HG03159 (cell line): ENCODE results near the gene R3HDM4.
A peak's percentile ranks its signal among the peaks of the same experiment; 100 is the strongest.
"Not testable (repeated sequence)": the region's sequence is repeated elsewhere in the genome, so short reads cannot be mapped to it uniquely, and the experiment has no call there.

ENCODE experiments used
- ATAC-seq: cut with Tn5 transposase; IDR thresholded peaks from one replicate; pipeline ENCODE4 v1.9.1; 2021; ENCODE audit warnings: mild to moderate bottlenecking, moderate library complexity; ENCODE audit not compliant: unreplicated experiment

Gene R3HDM4

DNA sequence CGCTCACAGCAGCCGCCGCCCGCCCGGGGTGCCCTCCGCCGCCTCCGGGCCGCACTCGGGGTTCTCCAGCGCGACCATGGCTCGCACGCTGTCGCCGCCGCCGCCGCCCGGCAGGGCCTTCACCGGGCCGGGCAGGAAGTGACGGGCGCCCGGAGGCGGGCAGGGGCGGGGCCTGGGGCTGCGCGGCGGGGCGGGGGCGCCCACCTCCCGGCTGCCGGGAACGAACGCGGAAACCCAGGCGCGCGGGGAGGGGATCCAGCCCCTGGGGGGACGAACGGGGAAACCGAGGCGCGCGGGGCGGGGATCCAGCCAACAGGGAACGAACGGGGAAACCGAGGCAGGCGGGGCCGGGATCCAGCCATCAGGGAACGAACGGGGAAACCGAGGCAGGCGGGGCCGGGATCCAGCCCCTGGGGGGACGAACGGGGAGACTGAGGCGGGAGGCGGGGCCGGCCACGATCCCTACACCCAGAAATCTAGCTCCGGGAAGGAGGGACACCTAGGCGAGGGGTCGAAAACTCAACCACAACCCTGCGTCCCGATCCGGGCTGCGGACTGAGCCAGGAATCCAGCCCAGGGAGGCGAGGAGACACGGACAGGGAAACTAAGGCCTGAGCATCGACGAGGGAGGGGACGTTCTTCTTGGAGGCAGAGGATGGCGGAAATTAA lies at the start of gene R3HDM4:
Gene R3HDM4 (minus strand): TSS at position 140 of the 669 bp plus-strand sequence. CDS start 62 bp downstream, at position 78.
- peak; percentile 46 for ATAC-seq

DNA sequence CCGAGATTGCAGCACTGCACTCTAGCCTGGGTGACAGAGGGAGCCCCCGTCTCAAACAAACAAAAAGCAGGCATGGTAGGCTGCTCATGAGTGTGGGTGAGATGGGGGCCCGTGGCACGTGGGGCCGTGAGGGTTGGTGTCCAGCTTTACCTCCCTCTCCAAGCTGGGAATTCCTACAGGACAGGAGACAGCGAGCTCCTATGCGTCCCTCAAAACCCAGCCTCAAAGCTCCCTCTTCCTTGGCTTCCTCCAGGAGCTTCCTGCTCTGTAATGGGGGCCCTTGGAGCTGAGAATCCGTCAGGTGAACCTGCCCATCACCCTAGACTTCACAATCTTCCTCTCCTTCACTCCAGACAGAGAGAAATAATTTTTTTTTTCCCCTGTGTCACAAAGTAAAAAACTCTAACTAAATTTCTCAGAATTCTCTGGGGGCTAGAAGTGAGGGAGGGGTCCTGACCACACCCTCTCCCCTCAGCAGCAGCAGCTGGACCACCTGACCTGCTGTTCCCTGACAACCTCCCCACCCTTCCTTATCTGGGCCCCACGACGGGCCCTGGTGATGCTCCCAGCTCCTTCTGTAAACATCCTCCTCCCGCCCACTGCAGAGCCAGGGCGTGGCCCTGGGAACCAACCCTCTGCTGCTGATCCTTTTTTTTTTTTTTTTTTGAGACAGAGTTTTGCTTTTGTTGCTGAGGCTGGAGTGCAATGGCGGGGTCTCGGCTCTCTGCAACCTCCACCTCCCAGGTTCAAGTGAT lies 49.0 kb upstream of the R3HDM4 start:
- no peak for ATAC-seq

DNA sequence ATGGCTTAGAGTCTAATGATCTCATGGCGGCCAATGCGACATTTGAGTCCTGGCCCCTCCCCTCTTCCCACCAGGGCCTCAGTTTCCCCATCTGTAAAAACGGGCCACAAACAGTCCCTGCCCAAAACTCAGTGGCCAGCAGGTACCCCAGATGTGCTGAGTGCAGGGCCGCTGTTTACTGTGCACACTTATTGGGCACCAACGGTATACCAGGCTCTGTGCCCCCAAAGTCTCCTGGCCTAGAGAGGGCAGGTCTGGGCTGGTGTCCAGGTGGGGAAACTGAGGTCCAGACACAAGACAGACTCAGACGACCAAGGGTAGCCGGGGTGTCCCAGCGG lies 47.6 kb upstream of the R3HDM4 start:
- ATAC-seq = no peak

DNA sequence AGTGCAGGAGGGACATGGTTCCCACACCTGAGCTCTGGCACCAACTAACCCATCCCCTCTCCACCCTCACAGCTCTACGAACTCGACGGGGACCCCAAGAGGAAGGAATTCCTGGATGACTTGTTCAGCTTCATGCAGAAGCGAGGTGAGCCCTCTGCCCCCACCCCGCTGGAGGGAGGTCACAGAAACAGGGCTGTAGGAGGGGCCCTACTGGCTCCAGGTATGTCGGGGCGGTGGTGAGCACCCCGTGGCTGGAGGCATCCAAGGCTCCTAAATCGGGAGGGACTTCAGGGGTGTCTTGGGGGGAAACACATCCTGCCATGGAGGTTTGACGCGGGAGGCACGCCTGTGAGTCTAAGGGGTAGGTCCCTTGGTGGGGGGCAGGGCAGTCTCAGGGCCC lies 47.0 kb upstream of the R3HDM4 start:
- no peak for ATAC-seq

DNA sequence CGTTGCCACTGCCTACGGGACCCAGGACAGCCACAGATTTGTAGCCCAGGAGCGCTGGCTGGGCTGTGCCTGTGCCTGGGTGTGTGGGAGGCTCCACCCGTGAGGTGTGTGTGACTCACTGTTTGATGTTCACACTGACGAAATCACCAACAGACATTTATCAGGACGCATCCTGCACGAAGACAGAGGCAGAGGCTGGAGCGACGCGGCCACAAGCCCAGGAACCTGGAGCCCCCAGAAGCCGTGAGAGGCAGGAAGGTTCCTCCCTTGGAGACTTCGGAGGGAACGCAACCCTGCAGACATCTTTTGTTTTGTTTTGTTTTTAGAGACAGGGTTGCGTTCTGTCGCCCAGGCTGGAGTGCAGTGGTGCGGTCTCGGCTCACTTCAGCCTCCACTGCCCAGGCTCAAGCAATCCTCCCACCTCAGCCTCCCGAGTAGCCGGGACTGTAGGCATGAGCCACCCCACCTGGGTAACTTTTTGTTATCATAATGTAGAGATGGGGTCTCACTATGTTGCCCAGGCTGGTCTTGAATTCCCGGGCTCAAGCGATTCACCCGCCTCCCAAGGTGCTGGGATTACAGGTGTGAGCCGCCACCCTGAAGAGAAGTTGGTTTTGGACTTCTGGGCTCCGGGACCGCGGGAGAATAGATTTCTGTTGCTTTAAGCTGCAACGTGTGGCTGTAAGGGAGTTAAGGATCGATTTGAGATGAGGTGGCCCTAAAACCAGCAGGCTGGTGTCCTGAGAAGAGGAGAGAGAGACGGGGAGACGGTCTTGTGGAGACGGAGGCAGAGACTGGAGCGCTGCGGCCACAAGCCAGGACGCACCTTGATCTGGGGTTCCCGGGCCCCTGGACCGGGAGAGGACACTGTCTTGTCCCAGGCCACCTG lies 46.2 kb upstream of the R3HDM4 start:
- ATAC-seq = no peak

DNA sequence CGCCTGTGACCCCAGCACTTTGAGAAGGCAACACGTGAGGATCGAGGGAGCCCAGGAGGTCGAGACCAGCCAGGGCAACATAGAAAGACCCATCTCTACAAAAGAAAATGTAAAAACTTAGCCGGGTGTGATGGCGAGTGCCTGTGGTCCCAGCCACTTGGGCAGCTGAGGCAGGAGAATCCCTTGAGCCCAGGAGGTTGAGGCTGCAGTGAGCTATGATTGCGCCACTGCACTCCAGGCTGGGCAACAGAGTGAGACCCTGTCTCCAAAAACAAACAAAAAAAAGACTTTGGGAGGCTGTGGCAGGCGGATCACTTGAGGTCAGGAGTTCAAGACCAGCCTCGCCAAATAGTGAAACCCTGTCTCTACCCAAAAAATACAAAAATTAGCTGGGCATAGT lies 44.6 kb upstream of the R3HDM4 start:
- ATAC-seq = not testable (repeated sequence)

DNA sequence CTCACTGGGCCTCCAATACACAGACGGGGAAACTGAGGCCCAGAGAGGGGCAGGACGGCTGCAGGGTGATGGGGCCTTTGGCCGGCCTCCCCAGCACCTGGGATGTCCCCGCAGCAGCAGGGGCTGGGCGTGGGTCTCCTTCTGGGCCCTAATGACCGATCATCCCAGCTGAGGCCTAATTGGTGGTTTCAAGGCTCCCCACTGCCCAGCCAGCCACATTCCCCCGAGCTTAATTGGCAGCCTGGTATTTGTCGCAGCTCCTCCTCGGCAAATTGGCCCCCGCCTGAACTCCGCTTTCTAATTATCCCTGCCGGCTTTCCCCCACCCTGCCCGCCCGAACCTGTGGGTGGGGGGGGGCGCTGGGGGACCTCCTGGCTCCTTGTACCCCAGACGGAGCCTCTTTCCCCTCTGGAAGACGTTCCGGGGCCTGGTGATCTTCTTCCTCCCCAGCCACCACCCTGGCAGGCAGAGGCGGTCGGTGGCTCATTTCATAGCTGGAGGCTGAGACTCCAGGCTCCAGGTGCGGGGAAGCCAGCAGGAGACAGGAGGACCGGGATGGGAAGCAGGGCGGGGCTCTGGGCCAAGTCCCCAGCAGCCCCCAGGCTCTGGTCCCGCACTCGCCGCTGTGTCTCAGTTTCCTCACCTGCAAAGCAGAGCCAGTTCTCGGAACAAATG lies 43.9 kb upstream of the R3HDM4 start:
- no peak for ATAC-seq

DNA sequence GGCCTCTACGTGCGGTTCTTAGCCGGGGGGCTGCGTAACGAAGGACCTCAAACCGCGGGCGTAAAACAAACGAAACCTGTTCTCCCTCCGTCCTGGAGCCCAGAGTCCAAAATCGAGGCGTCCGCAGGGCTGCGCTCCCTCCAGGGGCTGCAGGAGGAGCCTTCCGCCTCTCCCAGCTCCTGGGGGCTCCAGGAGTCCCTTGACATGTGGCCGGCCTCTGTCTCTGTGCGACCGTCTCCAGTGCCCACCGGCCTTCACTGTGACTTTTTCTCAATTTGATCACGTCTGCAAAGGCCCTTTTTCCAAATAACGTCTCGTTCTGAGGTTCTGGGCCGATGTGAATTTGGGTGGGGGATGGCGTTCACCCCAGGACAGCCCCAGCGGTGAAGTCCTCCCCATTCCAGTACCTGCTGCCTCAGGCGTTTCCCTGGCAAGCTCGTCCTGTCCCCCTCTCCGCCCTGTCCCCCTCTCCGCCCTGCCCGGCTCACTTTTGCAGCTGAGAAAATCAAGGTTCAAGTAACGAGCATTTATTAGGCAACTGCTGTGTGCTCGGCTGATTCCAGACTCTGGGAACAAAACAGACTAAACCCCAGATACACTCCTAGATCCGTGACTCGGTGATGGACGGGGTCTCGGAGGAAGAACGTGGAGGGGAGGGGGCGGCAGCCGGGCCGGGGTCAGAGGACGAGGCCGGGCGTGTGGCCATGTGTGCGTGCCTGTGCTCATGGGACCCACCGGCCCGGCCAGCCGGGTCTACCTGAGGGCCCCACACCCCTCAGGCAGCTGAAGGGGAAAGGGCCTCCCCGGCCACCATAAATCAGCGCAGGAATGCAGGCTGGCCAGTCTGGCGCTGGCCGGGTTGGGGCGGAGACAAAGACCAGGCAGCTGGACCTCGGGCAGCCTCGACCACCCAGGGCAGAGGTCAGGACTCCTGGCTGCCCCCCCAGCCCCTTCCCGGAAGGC lies 43.1 kb upstream of the R3HDM4 start:
- no peak for ATAC-seq

DNA sequence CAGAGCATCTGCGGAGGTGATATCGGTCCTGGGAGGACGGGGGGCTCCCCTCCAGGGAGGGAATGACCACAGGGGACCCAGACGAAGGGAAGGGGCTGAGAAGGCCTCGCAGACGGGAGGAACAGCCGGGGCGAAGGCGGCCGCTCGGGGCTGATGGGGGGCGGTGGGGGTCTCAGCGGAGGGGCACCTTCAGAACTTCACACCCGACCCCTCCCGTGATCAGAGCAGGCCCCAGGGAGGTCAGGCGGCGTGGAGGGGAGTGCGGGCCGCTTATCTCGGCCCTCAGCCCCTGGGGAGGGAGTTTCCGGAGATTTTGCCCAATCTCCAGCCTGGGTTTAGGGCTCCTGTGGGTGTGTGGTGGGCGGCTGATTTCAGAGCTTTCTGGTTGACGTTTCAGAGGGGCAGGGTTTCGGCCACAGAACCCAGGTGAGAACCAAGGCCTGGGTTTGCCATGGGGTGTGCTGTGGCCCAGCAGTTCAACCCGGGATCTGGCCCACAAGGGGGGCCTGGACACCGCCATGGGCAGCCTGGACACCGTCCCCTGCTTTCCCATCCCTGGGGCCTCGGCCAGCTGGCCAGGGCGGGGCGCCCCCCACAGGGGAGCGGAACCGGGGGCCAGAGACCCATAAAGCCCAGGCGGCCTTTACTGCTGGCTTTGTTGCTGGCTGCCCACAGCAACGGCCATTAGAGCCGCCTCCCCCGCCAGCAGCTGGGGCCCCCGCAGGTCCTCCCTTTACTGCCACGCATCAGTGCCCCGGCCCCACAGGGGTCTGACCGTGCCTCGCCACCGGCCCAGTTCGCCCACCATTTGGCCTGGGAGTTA lies 41.9 kb upstream of the R3HDM4 start:
- ATAC-seq = no peak

DNA sequence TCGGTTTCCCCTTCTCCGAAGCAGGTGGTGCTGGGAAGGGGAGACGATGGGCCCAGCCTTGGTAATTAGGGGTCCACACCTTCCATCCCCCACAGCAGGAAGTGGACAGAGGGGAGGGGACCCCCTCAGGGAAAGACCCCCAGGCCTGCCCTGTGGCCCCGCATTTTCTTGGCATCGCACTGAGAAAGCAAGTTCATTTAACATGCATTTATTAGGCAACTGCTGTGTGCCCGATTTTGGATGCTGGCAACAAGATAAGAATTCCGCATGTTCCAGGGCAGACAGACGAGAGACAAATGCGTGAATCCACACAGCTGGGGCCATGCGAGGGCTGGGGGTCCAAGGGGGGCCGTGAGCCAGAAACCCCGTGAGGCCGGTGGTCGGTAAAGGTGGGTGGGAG lies 41.3 kb upstream of the R3HDM4 start:
- no peak for ATAC-seq

DNA sequence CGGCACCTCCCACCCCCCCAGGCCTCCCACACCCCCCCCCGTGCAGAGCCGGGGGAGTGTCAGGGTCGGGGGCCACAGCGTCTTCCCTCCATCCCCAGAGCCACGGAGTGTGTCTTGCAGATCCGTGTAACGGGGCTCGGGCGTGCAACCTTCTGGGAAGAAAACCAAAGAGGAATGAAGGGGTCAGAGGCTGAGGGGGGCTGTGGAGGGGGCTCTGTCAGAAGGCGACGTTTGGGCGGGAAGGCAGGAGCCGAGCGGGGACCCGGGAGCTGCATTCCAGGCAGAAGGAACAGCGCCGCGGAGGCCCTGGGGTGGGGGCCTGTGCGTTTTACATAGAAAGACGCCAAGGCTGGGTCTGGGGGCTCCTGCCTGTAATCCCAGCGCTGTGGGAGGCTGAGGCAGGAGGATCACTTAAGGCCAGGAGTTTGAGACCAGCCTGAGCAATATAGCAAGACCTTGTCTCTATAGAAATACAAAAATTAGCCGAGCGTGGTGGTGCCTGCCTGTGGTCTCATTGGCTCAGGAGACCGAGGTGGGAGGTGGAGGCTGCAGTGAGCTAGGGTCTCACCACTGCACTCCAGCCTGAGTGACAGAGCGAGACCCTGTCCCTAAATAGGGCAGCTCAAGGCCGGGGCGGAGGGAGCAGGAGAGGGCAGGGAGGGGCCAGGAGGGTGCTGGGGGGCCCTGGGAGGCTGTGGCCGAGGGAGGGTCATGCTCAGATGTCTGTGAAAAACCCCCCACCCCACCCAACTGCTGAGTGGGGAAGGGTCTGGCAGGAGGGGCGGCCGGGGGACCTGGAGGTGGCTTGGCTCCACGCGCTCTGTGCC lies 40.6 kb upstream of the R3HDM4 start:
- no peak for ATAC-seq

DNA sequence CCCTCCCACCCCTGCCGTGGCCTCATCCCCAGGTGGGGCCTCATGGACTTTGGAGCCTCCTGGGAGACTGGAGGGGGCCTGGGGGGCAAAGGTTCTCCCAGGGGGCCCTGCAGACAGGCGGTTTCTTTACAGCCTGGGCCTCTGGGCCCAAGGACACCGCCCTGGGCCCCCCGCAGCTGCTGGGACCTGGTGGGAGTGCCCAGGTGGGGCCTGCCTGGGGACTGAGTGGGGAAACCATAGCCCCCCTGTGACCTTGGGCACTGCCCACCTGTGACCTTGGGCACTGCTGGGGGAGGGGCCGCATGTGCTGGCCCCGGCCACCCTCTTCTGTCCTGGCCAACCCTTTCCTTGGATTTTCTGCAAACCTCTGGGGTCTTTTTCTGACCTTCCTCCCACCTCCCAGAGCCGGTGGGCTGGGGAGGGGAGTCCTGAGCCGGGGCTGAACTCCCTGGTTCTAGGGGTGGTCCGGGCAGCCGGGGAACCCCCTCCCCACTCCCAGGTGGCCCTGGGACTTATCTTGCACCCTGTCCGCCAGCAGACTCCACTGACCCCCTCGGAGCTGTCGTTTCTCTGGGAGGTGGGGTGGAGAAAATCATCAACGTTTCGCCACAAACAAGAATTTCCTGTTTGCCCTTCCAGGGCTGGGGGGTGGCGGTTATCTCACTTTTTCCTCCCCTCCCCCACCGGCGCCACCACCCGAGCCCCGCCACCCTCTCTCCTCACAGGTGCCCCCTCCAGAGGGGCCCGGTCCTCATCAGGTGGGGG lies 39.8 kb upstream of the R3HDM4 start:
- ATAC-seq = no peak

DNA sequence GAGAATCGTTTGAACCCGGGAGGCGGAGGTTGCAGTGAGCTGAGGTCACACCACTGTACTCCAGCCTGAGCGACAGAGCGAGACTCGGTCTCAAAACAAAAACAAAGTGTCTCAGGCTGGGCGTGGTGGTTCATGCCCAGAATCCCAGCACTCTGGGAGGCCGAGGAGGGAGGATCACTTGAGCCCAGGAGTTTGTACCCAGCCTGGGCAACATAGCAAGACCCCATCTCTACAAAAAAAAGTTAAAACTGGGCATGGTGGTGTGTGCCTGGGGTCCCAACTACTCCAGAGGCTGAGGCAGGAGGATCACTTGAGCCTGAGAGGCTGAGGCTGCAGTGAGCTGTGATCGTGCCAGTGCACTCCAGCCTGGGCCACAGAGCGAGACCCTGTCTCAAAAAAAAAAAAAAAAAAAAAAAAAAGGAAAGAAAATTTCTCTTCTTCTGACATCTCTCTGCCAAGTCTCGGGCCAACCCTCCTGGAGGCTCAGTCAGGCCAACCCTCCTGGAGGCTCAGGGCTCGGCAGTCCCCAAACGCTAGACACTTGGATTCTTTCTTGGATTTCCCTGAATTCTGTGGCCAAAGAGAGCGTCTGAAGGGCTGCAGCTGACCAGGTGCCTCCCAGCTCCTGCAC lies 39.1 kb upstream of the R3HDM4 start:
- ATAC-seq = no peak

DNA sequence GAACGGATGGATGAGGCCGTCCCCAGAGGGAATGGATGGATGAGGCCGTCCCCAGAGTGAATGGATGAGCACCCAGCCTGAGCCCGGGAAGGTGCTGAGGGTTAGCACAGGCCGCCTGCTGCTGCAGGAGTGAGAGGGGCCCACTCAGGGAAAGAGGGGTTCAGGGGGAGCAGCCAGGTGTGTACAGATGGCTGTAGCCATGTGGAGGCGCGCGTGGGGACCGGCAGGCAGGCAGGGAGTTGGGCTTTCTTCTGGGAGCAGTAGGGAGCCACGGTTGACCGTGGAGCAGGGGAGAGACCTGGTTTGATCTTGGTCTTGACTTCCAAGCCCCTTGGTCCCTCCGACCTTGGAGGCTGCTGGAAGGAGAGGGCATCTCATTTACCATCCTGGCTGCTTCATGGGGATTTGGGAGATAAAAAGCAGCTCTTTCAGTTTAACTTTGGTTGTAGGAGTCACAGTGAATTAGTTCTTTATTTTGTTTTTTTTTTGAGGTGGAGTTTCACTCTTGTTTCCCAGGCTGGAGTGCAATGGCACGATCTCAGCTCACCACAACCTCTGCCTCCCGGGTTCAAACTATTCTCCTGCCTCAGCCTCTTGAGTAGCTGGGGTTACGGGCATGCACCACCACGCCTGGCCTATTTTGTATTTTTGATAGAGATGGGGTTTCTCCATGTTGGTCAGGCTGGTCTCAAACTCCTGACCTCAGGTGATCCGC lies 37.5 kb upstream of the R3HDM4 start:
- ATAC-seq = no peak

DNA sequence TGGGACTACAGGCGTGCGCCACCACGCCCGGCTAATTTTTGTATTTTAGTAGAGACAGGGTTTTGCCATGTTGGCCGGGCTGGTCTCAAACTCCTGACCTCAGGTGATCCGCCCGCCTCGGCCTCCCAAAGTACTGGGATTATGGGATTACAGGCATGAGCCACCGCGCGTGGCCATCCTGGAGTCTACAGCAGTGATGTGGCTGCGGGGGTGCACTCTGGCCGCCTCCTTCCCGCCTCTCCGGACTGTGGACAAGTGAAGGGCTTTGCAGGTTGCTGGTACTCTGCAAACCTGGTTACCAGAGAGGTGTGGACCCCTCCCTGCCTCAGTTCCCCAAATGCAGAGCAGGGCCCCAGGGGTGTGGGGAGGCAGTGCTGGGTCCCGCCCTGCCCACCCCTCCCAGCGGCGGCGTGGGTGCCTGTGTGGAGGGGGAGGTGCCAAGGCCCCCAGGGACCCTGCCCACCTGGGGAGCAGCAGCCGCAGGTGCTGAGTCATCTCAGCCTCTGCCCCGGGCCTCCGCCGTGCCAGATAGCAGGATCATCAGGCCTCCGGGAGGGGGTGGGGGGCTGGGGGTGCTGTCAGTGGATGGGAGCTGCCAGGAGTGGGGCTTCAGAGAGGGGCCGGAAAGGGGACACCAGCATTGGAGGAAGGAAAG lies 36.0 kb upstream of the R3HDM4 start:
- ATAC-seq = no peak
